GM10248 (cell line): ENCODE measurements around the gene GNPAT.

Experiments
- CTCF ChIA-PET: fragments of 300-600 bp; sonication (Branson Sonifier 250); formaldehyde crosslinking; extraction: SDS; loops from one replicate; lab custom pipeline; 2021; ENCODE audit warnings: antibody characterized with exemption; lab: Yijun Ruan, JAX
- POLR2A ChIA-PET: fragments of 350-650 bp; sonication (Branson Sonifier 250); formaldehyde crosslinking; extraction: SDS; loops from one replicate; lab custom pipeline; 2020; ENCODE audit warnings: antibody characterized with exemption; lab: Yijun Ruan, JAX
- DNase-seq: peaks from one replicate; pipeline ENCODE4 v3.0.0; 2012; ENCODE audit errors: extremely low spot score
- CTCF ChIP-seq: IDR thresholded peaks from 2 replicates; pipeline ENCODE4 v1.5.1; 2012; ENCODE audit warnings: mild to moderate bottlenecking, low read depth; ENCODE audit errors: extremely low read depth, missing control alignments, control extremely low read depth

The GNPAT gene

GRCh38 chr1:231301990-231302389 lies 61.0 kb downstream of the GNPAT start:
- POLR2A ChIA-PET = no interaction called here
- TF ChIP-seq CTCF = no peak
- CTCF ChIA-PET = interaction anchor here (4.0 kb wide), 1 partner anchor 14 kb away, joined by 24 read pairs; no protein-coding TSS in a partner anchor
- no peak for DNase-seq

- no peak for TF ChIP-seq CTCF
- ChIA-PET CTCF (interaction anchor here (1.5 kb wide), 1 partner anchor 295 kb away, joined by 3 read pairs; no protein-coding TSS in a partner anchor), POLR2A (no interaction called here)
- DNase-seq = no peak
These were observed 69.5 kb downstream of the GNPAT start for GRCh38 chr1:231310391-231310934.

GRCh38 chr1:231311720-231312431 lies 70.9 kb downstream of the GNPAT start:
- no peak for TF ChIP-seq CTCF
- no peak for DNase-seq
- ChIA-PET CTCF (interaction anchor here (10.6 kb wide), 1 partner anchor 23 kb away, joined by 87 read pairs; the partner anchor contains the start of genes EXOC8 and SPRTN), POLR2A (no interaction called here)

- no peak for TF ChIP-seq CTCF
- no peak for DNase-seq
- CTCF ChIA-PET = interaction anchor here (10.6 kb wide), 1 partner anchor 22 kb away, joined by 87 read pairs; the partner anchor contains the start of genes EXOC8 and SPRTN
- POLR2A ChIA-PET = no interaction called here
These were observed 71.4 kb downstream of the GNPAT start for GRCh38 chr1:231312432-231312788.

- ChIA-PET POLR2A (no interaction called here), CTCF (interaction anchor here (1.6 to 10.6 kb wide), 3 partner anchors 10 to 292 kb away, joined by 4 to 87 read pairs (median 24); partner anchors contain the start of genes EXOC8 and SPRTN)
- no peak for DNase-seq
- TF ChIP-seq CTCF = no peak
These were observed 72.6 kb downstream of the GNPAT start for GRCh38 chr1:231313661-231314060.

GRCh38 chr1:231315887-231316286 lies 74.9 kb downstream of the GNPAT start:
- ChIA-PET CTCF (interaction anchor here (0.7 to 10.6 kb wide), 21 partner anchors 9 to 313 kb away, joined by 3 to 87 read pairs (median 3); partner anchors contain the start of genes EXOC8 and SPRTN), POLR2A (no interaction called here)
- DNase-seq = peak; percentile 58
- peak; percentile 85 for TF ChIP-seq CTCF
